Suppressor macrophage (primary cell): Measurements from ENCODE around the gene ADAMTS1.

Experiments used
- DNase-seq, 4 experiments: peaks; one replicate each; pipeline ENCODE4 v3.0.0-alpha.2; 2020 to 2022

The ADAMTS1 gene

GRCh38 chr21:26812173-26812572 is 33.0 kb downstream of the ADAMTS1 start:
- no peak for DNase-seq

- DNase-seq = no peak
Measured at GRCh38 chr21:26811482-26811881, 33.7 kb downstream of the ADAMTS1 start.

GRCh38 chr21:26810676-26811415 is 34.4 kb downstream of the ADAMTS1 start:
- DNase-seq = no peak

- no peak for DNase-seq
Measured at GRCh38 chr21:26810266-26810665, 34.9 kb downstream of the ADAMTS1 start.

- DNase-seq = no peak
Measured at GRCh38 chr21:26809745-26810144, 35.5 kb downstream of the ADAMTS1 start.

- DNase-seq = no peak
Measured at GRCh38 chr21:26806801-26807295, 38.4 kb downstream of the ADAMTS1 start.

- no peak for DNase-seq
Measured at GRCh38 chr21:26804895-26805609, 40.2 kb downstream of the ADAMTS1 start.

- no peak for DNase-seq
Measured at GRCh38 chr21:26801498-26801897, 43.7 kb downstream of the ADAMTS1 start.

- no peak for DNase-seq
Measured at GRCh38 chr21:26800970-26801431, 44.2 kb downstream of the ADAMTS1 start.

GRCh38 chr21:26800455-26800854 is 44.8 kb downstream of the ADAMTS1 start:
- no peak for DNase-seq

- DNase-seq = no peak
Measured at GRCh38 chr21:26800001-26800400, 45.2 kb downstream of the ADAMTS1 start.

- DNase-seq = no peak
Measured at GRCh38 chr21:26798856-26799751, 46.1 kb downstream of the ADAMTS1 start.

- DNase-seq = no peak
Measured at GRCh38 chr21:26797878-26798456, 47.2 kb downstream of the ADAMTS1 start.

GRCh38 chr21:26795866-26796329 is 49.3 kb downstream of the ADAMTS1 start:
- DNase-seq = no peak

- DNase-seq = no peak
Measured at GRCh38 chr21:26795412-26795805, 49.8 kb downstream of the ADAMTS1 start.

GRCh38 chr21:26794597-26795411 is 50.4 kb downstream of the ADAMTS1 start:
- DNase-seq = no peak

GRCh38 chr21:26790296-26790695 is 54.9 kb downstream of the ADAMTS1 start:
- DNase-seq = no peak

GRCh38 chr21:26788790-26789189 is 56.4 kb downstream of the ADAMTS1 start:
- no peak for DNase-seq
